Uterus (tissue), 2 donors: ENCODE measurements around the gene HCFC1R1.

Experiments
- CTCF ChIP-seq, 4 experiments: fragments of 200-600 bp in 2 of 4; fragments of 450-650 bp in 2 of 4; sonication (generic) in 2 of 4; IDR thresholded peaks; one replicate each; pipeline ENCODE4 v1.5.1; 2016 to 2019; ENCODE audit warnings: antibody characterized with exemption in 4 of 4, mild to moderate bottlenecking in 2 of 4, moderate library complexity in 1 of 4
- POLR2A ChIP-seq, 2 donors: fragments of 450-650 bp; IDR thresholded peaks; one replicate each; pipeline ENCODE4 v1.6.1; 2016; ENCODE audit warnings: antibody characterized with exemption in 2 of 2, mild to moderate bottlenecking in 1 of 2, moderate library complexity in 1 of 2

- TF ChIP-seq CTCF (IDR thresholded peaks at IDR 0.05) (no peak), POLR2A (IDR thresholded peaks at IDR 0.05) (no peak)
These were observed 36.0 kb upstream of the HCFC1R1 start for GRCh38 chr16:3059723-3060242.
